Right renal cortex interstitium (tissue), 3 donors: ENCODE results near the gene VMO1. TPM values are rescaled to one million over a fixed set of nuclear protein-coding genes. Genes with fewer than 3 reads are reported as not detected.

Source experiments
- DNase-seq, 3 donors: peaks; one replicate each; pipeline ENCODE4 v3.0.0-alpha.2; 2013; ENCODE audit warnings: low read depth in 3 of 3, low spot score in 2 of 3
- polyA plus RNA-seq, 3 donors: library from polyadenylated mRNA; unstranded; fragments of 120-200 nt; gene quantifications; one replicate each; pipeline ENCODE4 v1.2.1, GENCODE V29; 2013; ENCODE audit not compliant: insufficient read length in 3 of 3

Gene VMO1
- polyA plus RNA-seq, 3 donors = 0.33 to 0.61 (median 0.39) TPM

GRCh38 chr17:4800462-4801196 lies 14.5 kb upstream of the VMO1 start:
- DNase-seq = no peak

GRCh38 chr17:4796552-4796920 lies 10.4 kb upstream of the VMO1 start:
- no peak for DNase-seq

- no peak for DNase-seq
Measured at GRCh38 chr17:4795168-4795567, 9.0 kb upstream of the VMO1 start.

GRCh38 chr17:4790705-4791088 lies 4.5 kb upstream of the VMO1 start:
- DNase-seq = no peak

GRCh38 chr17:4789951-4790704 lies 4.0 kb upstream of the VMO1 start:
- DNase-seq = peak in 1 of 3 donors; percentile 77

GRCh38 chr17:4789701-4789950 lies 3.5 kb upstream of the VMO1 start:
- no peak for DNase-seq

- no peak for DNase-seq
Measured at GRCh38 chr17:4788807-4789700, 2.9 kb upstream of the VMO1 start, which contains the start of gene GLTPD2. GLTPD2 (plus strand) TSS chr17:4788964; CDS start chr17:4789012, 48 bp downstream.

GRCh38 chr17:4788159-4788806 lies 2.1 kb upstream of the VMO1 start:
- no peak for DNase-seq

- DNase-seq = no peak
Measured at GRCh38 chr17:4786516-4786915, 352 bp upstream of the VMO1 start.

- no peak for DNase-seq
Measured at GRCh38 chr17:4785311-4786105, 656 bp downstream of the VMO1 start.

GRCh38 chr17:4782652-4783051 lies 3.5 kb downstream of the VMO1 start:
- DNase-seq = no peak

GRCh38 chr17:4780325-4780955 lies 5.7 kb downstream of the VMO1 start:
- no peak for DNase-seq

GRCh38 chr17:4777969-4778760 lies 8.0 kb downstream of the VMO1 start:
- no peak for DNase-seq

- no peak for DNase-seq
Measured at GRCh38 chr17:4772235-4772613, 13.9 kb downstream of the VMO1 start.

GRCh38 chr17:4771519-4772234 lies 14.5 kb downstream of the VMO1 start, which contains the start of gene TM4SF5:
TM4SF5 (plus strand) TSS chr17:4771886; CDS start chr17:4771923, 37 bp downstream.
- DNase-seq = no peak

- DNase-seq = no peak
Measured at GRCh38 chr17:4769628-4770027, 16.5 kb downstream of the VMO1 start.

- DNase-seq = no peak
Measured at GRCh38 chr17:4768298-4768697, 17.9 kb downstream of the VMO1 start.

GRCh38 chr17:4766723-4767122 lies 19.4 kb downstream of the VMO1 start:
- DNase-seq = no peak
